H1 (cell line): ENCODE results near the gene FAM43B. TPM values are rescaled to one million over a fixed set of nuclear protein-coding genes. Genes with fewer than 3 reads are reported as not detected.

Experiments used
- CTCF ChIA-PET: fragments of 300-600 bp; sonication (Branson Sonifier 250); formaldehyde crosslinking; loops from one replicate; lab custom pipeline; 2021; ENCODE audit not compliant: partially characterized antibody; lab: Charles Lee
- POLR2A ChIA-PET: fragments of 300-600 bp; sonication (Branson Sonifier 250); formaldehyde crosslinking; loops from one replicate; lab custom pipeline; 2021; ENCODE audit warnings: inconsistent platforms; ENCODE audit not compliant: partially characterized antibody; lab: Charles Lee
- DNase-seq, 2 experiments: peaks; one replicate each; pipeline versions ENCODE4 v3.0.0 to v3.0.0-alpha.2; 2010 to 2022; ENCODE audit warnings: low spot score in 2 of 2, low read depth in 1 of 2, mixed read lengths in 1 of 2
- FAIRE-seq: peaks from 2 replicates; lab custom pipeline; 2011; peaks lifted over from hg19 to GRCh38; lab: Jason Lieb, UNC
- H2AFZ ChIP-seq: 2 replicates; pipeline ENCODE4 v1.8.1; 2012; ENCODE audit warnings: low read length, inconsistent platforms
- H2AK5ac ChIP-seq: 2 replicates; pipeline ENCODE4 v1.6.1; 2013; ENCODE audit warnings: low read depth, low read length
- H2BK120ac ChIP-seq: replicated peaks from 2 replicates; pipeline ENCODE3; 2013; ENCODE audit warnings: low read depth, low read length, inconsistent platforms
- H2BK12ac ChIP-seq: 2 replicates; pipeline ENCODE4 v1.6.1; 2013; ENCODE audit warnings: low read depth, low read length
- H2BK15ac ChIP-seq: 2 replicates; pipeline ENCODE4 v1.6.1; 2013; ENCODE audit warnings: low read length
- H2BK20ac ChIP-seq: 2 replicates; pipeline ENCODE4 v1.6.1; 2013; ENCODE audit warnings: low read length
- H2BK5ac ChIP-seq: 2 replicates; pipeline ENCODE4 v1.6.1; 2013; ENCODE audit warnings: low read depth, low read length
- H3K14ac ChIP-seq: 2 replicates; pipeline ENCODE4 v1.6.1; 2013; ENCODE audit warnings: inconsistent platforms; ENCODE audit not compliant: insufficient read length
- H3K18ac ChIP-seq: 2 replicates; pipeline ENCODE4 v1.6.1; 2013; ENCODE audit warnings: low read length; ENCODE audit errors: extremely low read depth
- H3K23ac ChIP-seq: 2 replicates; pipeline ENCODE4 v1.6.1; 2013; ENCODE audit warnings: inconsistent platforms; ENCODE audit not compliant: insufficient read length
- H3K23me2 ChIP-seq: 2 replicates; pipeline ENCODE4 v1.6.1; 2013; ENCODE audit warnings: low read depth, low read length
- H3K27ac ChIP-seq: 2 replicates; pipeline ENCODE4 v1.6.1; 2011; ENCODE audit warnings: low read depth, low read length, inconsistent platforms
- H3K27me3 ChIP-seq, 4 experiments: replicated peaks in 1 of 4; 1 replicate in 1 of 4; 2 replicates in 3 of 4; pipeline versions ENCODE4 v1.6.1 to v1.8.1; 2011 to 2013; ENCODE audit warnings: low read length in 3 of 4, mild to moderate bottlenecking in 3 of 4, inconsistent platforms in 2 of 4, mixed read lengths in 2 of 4, moderate library complexity in 1 of 4; ENCODE audit not compliant: control insufficient read depth in 3 of 4, insufficient read depth in 3 of 4; ENCODE audit errors: extremely low read depth in 1 of 4
- H3K36me3 ChIP-seq, 4 experiments: 2 replicates each; pipeline versions ENCODE4 v1.6.1 to v1.8.1; 2011 to 2013; ENCODE audit warnings: mild to moderate bottlenecking in 4 of 4, low read length in 3 of 4, moderate library complexity in 2 of 4, control low read depth in 1 of 4, inconsistent platforms in 1 of 4; ENCODE audit not compliant: insufficient read depth in 4 of 4, control insufficient read depth in 2 of 4
- H3K4ac ChIP-seq: replicated peaks from 2 replicates; pipeline ENCODE3; 2013; ENCODE audit warnings: low read length, low read depth, mixed read lengths, inconsistent platforms; ENCODE audit not compliant: insufficient read length
- H3K4me1 ChIP-seq, 4 experiments: replicated peaks in 1 of 4; 1 replicate in 1 of 4; 2 replicates in 3 of 4; pipeline versions ENCODE4 v1.6.1 to v1.8.1; 2011 to 2013; ENCODE audit warnings: low read length in 3 of 4, inconsistent platforms in 2 of 4, mixed read lengths in 1 of 4; ENCODE audit not compliant: insufficient read depth in 4 of 4, control insufficient read depth in 3 of 4
- H3K4me2 ChIP-seq, 2 experiments: 2 replicates each; pipeline versions ENCODE4 v1.6.1 to v1.8.1; 2011 to 2013; ENCODE audit warnings: low read depth in 2 of 2, low read length in 2 of 2, control low read depth in 1 of 2, inconsistent platforms in 1 of 2, mild to moderate bottlenecking in 1 of 2; ENCODE audit not compliant: insufficient read depth in 1 of 2
- H3K4me3 ChIP-seq, 4 experiments: fragments of 200-600, 300-600 bp in 1 of 4; sonication (generic), shearing (Covaris generic), sonication (Bioruptor Twin) in 1 of 4; 2 replicates each; pipeline versions ENCODE4 v1.5.1 to v1.8.1; 2011 to 2016; ENCODE audit warnings: low read length in 4 of 4, low read depth in 3 of 4, control low read depth in 2 of 4, inconsistent platforms in 2 of 4, mild to moderate bottlenecking in 2 of 4, mixed read lengths in 1 of 4, moderate library complexity in 1 of 4; ENCODE audit not compliant: insufficient read depth in 2 of 4; ENCODE audit errors: extremely low read depth in 1 of 4
- H3K56ac ChIP-seq: replicated peaks from 2 replicates; pipeline ENCODE3; 2013; ENCODE audit warnings: low read depth, mild to moderate bottlenecking, mixed read lengths, low read length, inconsistent platforms; ENCODE audit not compliant: insufficient read length
- H3K79me1 ChIP-seq: 2 replicates; pipeline ENCODE4 v1.6.1; 2013; ENCODE audit warnings: low read depth, low read length, control low read depth
- H3K79me2 ChIP-seq, 2 experiments: 2 replicates each; pipeline versions ENCODE4 v1.6.1 to v1.8.1; 2012 to 2013; ENCODE audit warnings: low read length in 2 of 2, mild to moderate bottlenecking in 2 of 2, inconsistent platforms in 1 of 2; ENCODE audit not compliant: insufficient read depth in 2 of 2, control insufficient read depth in 1 of 2
- H3K9ac ChIP-seq, 4 experiments: replicated peaks in 1 of 4; 1 replicate in 1 of 4; 2 replicates in 3 of 4; pipeline versions ENCODE4 v1.6.1 to v1.8.1; 2011 to 2013; ENCODE audit warnings: low read depth in 3 of 4, low read length in 3 of 4, control low read depth in 2 of 4, mild to moderate bottlenecking in 2 of 4, moderate library complexity in 2 of 4, inconsistent platforms in 1 of 4; ENCODE audit errors: extremely low read depth in 1 of 4
- H3K9me3 ChIP-seq, 2 experiments: 2 replicates each; pipeline versions ENCODE4 v1.6.1 to v1.8.1; 2012 to 2013; ENCODE audit warnings: mild to moderate bottlenecking in 2 of 2, moderate library complexity in 2 of 2, control low read depth in 1 of 2, inconsistent platforms in 1 of 2, low read depth in 1 of 2, low read length in 1 of 2, mixed read lengths in 1 of 2; ENCODE audit not compliant: insufficient read depth in 2 of 2
- H4K20me1 ChIP-seq, 2 experiments: replicated peaks in 1 of 2; 2 replicates each; pipeline versions ENCODE3 to v1.8.1; 2011 to 2013; ENCODE audit warnings: inconsistent platforms in 2 of 2, low read length in 2 of 2, mild to moderate bottlenecking in 1 of 2; ENCODE audit not compliant: insufficient read depth in 2 of 2, control insufficient read depth in 1 of 2
- H4K5ac ChIP-seq: 2 replicates; pipeline ENCODE4 v1.6.1; 2013; ENCODE audit warnings: low read length, low read depth, mixed read lengths, inconsistent platforms; ENCODE audit not compliant: insufficient read length
- H4K8ac ChIP-seq: 2 replicates; pipeline ENCODE4 v1.8.0; 2013; ENCODE audit warnings: mild to moderate bottlenecking, moderate library complexity, low read length, inconsistent platforms; ENCODE audit not compliant: insufficient read depth; ENCODE audit errors: extremely low read depth
- H4K91ac ChIP-seq: replicated peaks from 2 replicates; pipeline ENCODE3; 2013; ENCODE audit warnings: low read length, mixed read lengths, inconsistent platforms; ENCODE audit not compliant: insufficient read length
- CTCF ChIP-seq, 3 experiments: IDR thresholded peaks; 1 replicate in 2 of 3; 2 replicates in 1 of 3; pipeline versions ENCODE4 v1.5.1 to v1.6.1; 2011; ENCODE audit warnings: low read length in 3 of 3, mild to moderate bottlenecking in 3 of 3, inconsistent platforms in 2 of 3, low read depth in 1 of 3, moderate library complexity in 1 of 3; ENCODE audit not compliant: insufficient read depth in 1 of 3; ENCODE audit errors: control extremely low read depth in 1 of 3
- GABPA ChIP-seq: IDR thresholded peaks from 2 replicates; pipeline ENCODE4 v1.6.1; 2011; ENCODE audit warnings: mild to moderate bottlenecking, low read length, moderate library complexity, borderline replicate concordance; ENCODE audit not compliant: insufficient read depth
- KDM1A ChIP-seq: fragments of 200-600, 300-600 bp; sonication (generic); IDR thresholded peaks from 2 replicates; pipeline ENCODE4 v1.7.1; 2016; ENCODE audit warnings: mild to moderate bottlenecking, low read length, borderline replicate concordance
- POLR2A ChIP-seq, 2 experiments: IDR thresholded peaks; 1 replicate in 1 of 2; 2 replicates in 1 of 2; pipeline ENCODE4 v1.6.1; 2011; ENCODE audit warnings: low read depth in 2 of 2, low read length in 2 of 2, mild to moderate bottlenecking in 2 of 2; ENCODE audit errors: control extremely low read depth in 1 of 2
- RAD21 ChIP-seq, 2 experiments: IDR thresholded peaks in 1 of 2; conservative IDR thresholded peaks in 1 of 2; 2 replicates each; pipeline ENCODE4 v1.6.1; 2011; ENCODE audit warnings: low read depth in 2 of 2, low read length in 2 of 2, improper control_type of control experiment in 1 of 2, inconsistent platforms in 1 of 2, mild to moderate bottlenecking in 1 of 2, moderate library complexity in 1 of 2
- RXRA ChIP-seq: IDR thresholded peaks from 2 replicates; pipeline ENCODE4 v1.6.1; 2011; ENCODE audit warnings: low read depth, mild to moderate bottlenecking, low read length, moderate library complexity; ENCODE audit not compliant: insufficient read depth
- TAF7 ChIP-seq: optimal IDR thresholded peaks from 2 replicates; pipeline ENCODE3; 2011; ENCODE audit warnings: low read depth, mild to moderate bottlenecking, inconsistent platforms, low read length, moderate library complexity, borderline replicate concordance
- WGBS, 2 experiments: shearing (Covaris generic) in 1 of 2; methylation state at CpG; one replicate each; pipeline versions ENCODE4 v1.1.6 to v1.1.7; 2013 to 2015; ENCODE audit warnings: low lambda C conversion rate in 2 of 2, mixed read lengths in 2 of 2, inconsistent platforms in 1 of 2, low coverage in 1 of 2, missing lambda C conversion rate in 1 of 2; ENCODE audit not compliant: insufficient replicate concordance in 2 of 2, insufficient coverage in 1 of 2, insufficient read length in 1 of 2; ENCODE audit errors: extremely low coverage in 1 of 2, missing lambda C conversion rate in 1 of 2; 5-methylcytosine and 5-hydroxymethylcytosine counted together
- polyA plus RNA-seq, 7 experiments: library from polyadenylated mRNA; depleted of rRNA in 3 of 7; stranded (reverse) in 5 of 7; unstranded in 2 of 7; fragments of >200 nt in 5 of 7; fragments of 200-250 nt in 2 of 7; gene quantifications; 1 replicate in 5 of 7; 2 replicates in 1 of 7; 4 replicates in 1 of 7; pipeline versions ENCODE4 v1.2.1 to v1.2.3, GENCODE V29; 2011 to 2013; ENCODE audit warnings: missing spikeins in 2 of 7, mixed read lengths in 2 of 7
- total RNA-seq: library from RNA; stranded (reverse); fragmentation: NEBNext Ultra II Directional; extraction: Animal tissue kit (Norgen Biotek cat#: 25700); gene quantifications from 2 replicates; pipeline ENCODE4 v1.2.1, GENCODE V29; 2021

The FAM43B gene
- total and polyA plus RNA-seq, 2 of the 8 experiments (the other 6 are each of a cell fraction or from before 2014, with no cell fraction given) = 0.88 to 2.2 TPM

- Histone ChIP-seq H4K20me1 (no peaks in the 10 kb centered on the region), H2BK20ac (peak overlapping the region; percentile 61; the same call in 1 of the 2 replicates), H3K23ac (no peak overlapping the region), H3K23me2 (0 out of 2 replicates have a peak, but pooled peaks cover 2% of the 10 kb centered on the region), H3K4me2 (peak overlapping the region in 1 of 2 experiments; percentile 17; a peak in 3 of 4 replicates), H2AFZ (peak overlapping the region; percentile 99), H4K8ac (no peak overlapping the region), H2BK120ac (no peak overlapping the region), H3K4me3 (0 out of 8 replicates have a peak overlapping the region, but pooled peaks of 1 of the 4 experiments have one; percentile 14), H4K5ac (no peak overlapping the region), H2BK15ac (peak overlapping the region; percentile 97; the same call in 1 of the 2 replicates), H4K91ac (no peak overlapping the region), H3K27me3 (no peaks in the 10 kb centered on the region; a peak in 1 of 7 replicates), H3K14ac (no peak overlapping the region), H3K56ac (no peak overlapping the region), H2BK12ac (no peak overlapping the region), H3K4ac (no peak overlapping the region), H2AK5ac (no peak overlapping the region), H3K79me2 (no peaks in the 10 kb centered on the region), H3K18ac (peak overlapping the region; percentile 71; the same call in 1 of the 2 replicates), H3K9ac (no peak overlapping the region), H3K79me1 (no peaks in the 10 kb centered on the region), H3K4me1 (peaks cover 0 to 1% (median 0%) of the 10 kb centered on the region in 4 experiments; a peak in 1 of 7 replicates), H3K27ac (no peak overlapping the region), H3K36me3 (no peaks in the 10 kb centered on the region), H3K9me3 (no peaks in the 10 kb centered on the region), H2BK5ac (no peak overlapping the region)
- peak; percentile 90 for FAIRE-seq
- POLR2A ChIA-PET = interaction anchor here (1.0 kb wide), 1 partner anchor 139 kb away, joined by 4 read pairs; the partner anchor contains the start of gene DDOST
- 40% methylated on average over 17 of the region's 17 CpGs; no CpG with 5 or more reads in 1 of the 2 experiments for WGBS, 2 experiments
- CTCF ChIA-PET = interaction anchor here (0.6 to 5.0 kb wide), 24 partner anchors 8 to 258 kb away, joined by 3 to 35 read pairs (median 4); partner anchors contain the start of gene CDA
- DNase-seq = peak; percentile 46 to 94
- TF ChIP-seq KDM1A (peak; percentile 69), GABPA (no peak; the same call in 1 of the 2 replicates), RAD21 (IDR thresholded peaks at IDR 0.05 in 1 of 2, conservative IDR thresholded peaks at IDR 0.05 in 1 of 2; ENCODE audit: low read depth in 2 of 2, low read length in 2 of 2) (peak; percentile 96 to 98), POLR2A (IDR thresholded peaks at IDR 0.05; ENCODE audit: control extremely low read depth in 1 of 2, low read depth in 2 of 2, low read length in 2 of 2) (no peak), RXRA (0 out of 2 replicates have a peak, but pooled peaks have one; percentile 46), CTCF (IDR thresholded peaks at IDR 0.05; ENCODE audit: control extremely low read depth in 1 of 3, insufficient read depth in 1 of 3, low read depth in 1 of 3, low read length in 3 of 3) (peak; percentile 67 to 94 (median 92)), TAF7 (peak; percentile 44)
These were observed 30.2 kb upstream of the FAM43B start for GRCh38 chr1:20521960-20522861.
